ENCODE measurements around the gene SLC11A1. TPM values are rescaled to one million over a fixed set of nuclear protein-coding genes. Genes with fewer than 3 reads are reported as not detected.
A peak's percentile ranks its signal among the peaks of the same experiment; 100 is the strongest.

Gene SLC11A1
- total and polyA plus RNA-seq, 2 experiments from 2014 or later, result 0.63 to 1.1 TPM

DNA sequence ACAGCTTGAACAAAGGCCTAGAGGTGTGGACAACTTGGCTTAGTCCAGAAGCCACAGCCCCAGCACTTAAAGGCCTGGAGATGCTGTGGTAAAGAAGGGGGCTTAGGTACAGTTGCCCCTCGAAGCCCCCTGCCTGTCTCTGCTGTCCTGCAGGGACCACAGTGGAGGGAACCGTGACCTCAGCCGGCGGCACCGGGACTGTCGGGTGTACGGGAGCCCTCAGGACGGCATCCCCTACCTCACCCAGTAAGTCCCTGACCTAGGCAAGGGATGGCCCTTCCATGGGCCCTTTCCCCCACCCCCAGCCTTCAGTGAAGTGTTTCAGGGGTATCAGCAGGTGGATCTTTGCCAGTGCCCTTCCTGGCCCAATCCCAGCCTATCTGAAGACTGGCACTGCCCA, 40.7 kb upstream of the SLC11A1 start:
- TF ChIP-seq, protein P1, sequence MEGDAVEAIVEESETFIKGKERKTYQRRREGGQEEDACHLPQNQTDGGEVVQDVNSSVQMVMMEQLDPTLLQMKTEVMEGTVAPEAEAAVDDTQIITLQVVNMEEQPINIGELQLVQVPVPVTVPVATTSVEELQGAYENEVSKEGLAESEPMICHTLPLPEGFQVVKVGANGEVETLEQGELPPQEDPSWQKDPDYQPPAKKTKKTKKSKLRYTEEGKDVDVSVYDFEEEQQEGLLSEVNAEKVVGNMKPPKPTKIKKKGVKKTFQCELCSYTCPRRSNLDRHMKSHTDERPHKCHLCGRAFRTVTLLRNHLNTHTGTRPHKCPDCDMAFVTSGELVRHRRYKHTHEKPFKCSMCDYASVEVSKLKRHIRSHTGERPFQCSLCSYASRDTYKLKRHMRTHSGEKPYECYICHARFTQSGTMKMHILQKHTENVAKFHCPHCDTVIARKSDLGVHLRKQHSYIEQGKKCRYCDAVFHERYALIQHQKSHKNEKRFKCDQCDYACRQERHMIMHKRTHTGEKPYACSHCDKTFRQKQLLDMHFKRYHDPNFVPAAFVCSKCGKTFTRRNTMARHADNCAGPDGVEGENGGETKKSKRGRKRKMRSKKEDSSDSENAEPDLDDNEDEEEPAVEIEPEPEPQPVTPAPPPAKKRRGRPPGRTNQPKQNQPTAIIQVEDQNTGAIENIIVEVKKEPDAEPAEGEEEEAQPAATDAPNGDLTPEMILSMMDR (IDR thresholded peaks at IDR 0.05; ENCODE audit: low read depth, low read length), result no peak
- H3K4me1 ChIP-seq (ENCODE audit: low read depth), result no peaks in the 10 kb centered on the region
- DNase-seq (ENCODE audit: low read depth in 1 of 2, low spot score in 1 of 2), result no peak

DNA sequence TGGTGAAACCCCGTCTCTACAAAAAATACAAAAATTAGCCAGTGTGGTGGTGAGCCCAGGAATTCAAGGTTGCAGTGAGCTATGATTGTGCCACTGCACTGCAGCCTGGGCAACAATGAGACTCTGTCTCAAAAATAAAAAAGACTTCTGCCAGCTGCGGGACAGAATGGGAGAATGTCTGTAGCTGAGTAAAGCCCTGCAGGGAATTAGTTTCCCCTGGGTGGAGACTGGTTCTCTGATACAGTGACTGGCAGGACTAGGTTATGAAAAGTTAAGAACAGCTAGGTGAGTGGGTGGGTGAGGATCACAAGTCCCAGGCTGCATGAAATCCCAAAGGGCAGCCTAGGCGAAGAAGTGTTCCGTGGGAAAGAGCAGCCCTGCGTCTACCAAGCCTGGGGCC, 39.2 kb upstream of the SLC11A1 start:
- Histone ChIP-seq H3K27ac (no peak overlapping the region), H3K9me3 (ENCODE audit: low read depth) (no peaks in the 10 kb centered on the region), H3K36me3 (no peaks in the 10 kb centered on the region), H3K4me3 (no peak overlapping the region), H3K4me1 (ENCODE audit: low read depth) (no peaks in the 10 kb centered on the region), H3K27me3 (no peaks in the 10 kb centered on the region)
- no peak for DNase-seq (ENCODE audit: low read depth in 1 of 2, low spot score in 1 of 2)
- TF ChIP-seq, protein P1 (IDR thresholded peaks at IDR 0.05; ENCODE audit: low read depth, low read length), result no peak

More for the DNA sequence above, 40.7 kb upstream of the SLC11A1 start:
- H3K27me3 ChIP-seq, result no peaks in the 10 kb centered on the region
- H3K4me3 ChIP-seq, result no peak overlapping the region
- H3K9me3 ChIP-seq (ENCODE audit: low read depth), result no peaks in the 10 kb centered on the region
- no peaks in the 10 kb centered on the region for H3K36me3 ChIP-seq
- H3K27ac ChIP-seq, result no peak overlapping the region

DNA sequence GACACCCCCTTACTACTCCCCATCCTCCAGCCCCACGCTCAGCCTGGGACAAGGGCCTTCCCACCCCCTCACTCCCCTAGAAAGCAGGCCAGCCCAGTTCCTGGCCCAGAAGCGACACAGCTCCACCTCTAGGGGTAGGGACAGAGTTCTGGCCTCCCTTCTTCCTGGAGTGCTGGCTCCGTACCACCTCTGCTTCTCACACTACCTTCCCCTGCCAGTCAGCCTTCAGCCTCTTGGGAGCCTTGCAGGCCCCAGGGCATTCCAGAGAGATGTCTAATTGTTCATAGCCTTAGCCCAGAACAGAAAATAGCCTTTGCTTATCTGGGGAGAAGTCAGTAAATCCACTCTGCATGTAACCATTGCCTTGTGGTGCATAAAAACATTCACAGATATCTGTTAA, 38.5 kb upstream of the SLC11A1 start:
- peak in 1 of 2 donors; percentile 82 for DNase-seq (ENCODE audit: low read depth in 1 of 2, low spot score in 1 of 2)
- no peaks in the 10 kb centered on the region for H3K36me3 ChIP-seq

DNA sequence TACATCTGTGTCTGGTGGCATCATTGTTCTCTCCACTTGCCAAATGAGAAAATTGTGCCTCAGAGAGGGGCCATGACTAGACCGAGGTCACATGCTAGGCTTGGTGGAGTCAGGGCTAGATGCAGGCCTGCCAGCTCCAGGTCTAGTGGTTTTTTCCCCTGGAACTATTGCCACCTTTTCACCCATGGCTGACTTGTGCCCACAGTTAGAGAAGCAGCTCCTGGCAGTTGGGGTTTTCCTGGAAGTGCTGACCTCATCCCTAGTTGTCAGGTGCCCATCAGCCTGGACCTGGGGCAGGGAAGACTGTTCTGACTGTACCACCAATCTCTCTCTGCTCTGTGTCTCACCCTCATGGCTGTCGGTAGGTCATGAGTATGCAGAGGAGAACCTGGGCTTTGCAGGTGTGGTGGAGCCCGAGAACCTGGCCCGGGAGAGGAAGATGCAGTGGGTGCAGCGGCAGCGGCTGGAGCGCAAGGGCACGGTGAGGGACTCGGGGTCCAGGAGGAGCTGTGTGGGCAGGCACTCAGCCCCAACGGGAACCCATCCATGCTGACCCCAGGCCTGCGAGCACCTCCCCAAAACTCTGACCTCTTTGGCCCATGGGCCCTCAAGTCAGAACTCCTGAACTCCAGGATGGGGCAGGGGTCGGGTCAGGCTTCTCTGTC, 37.9 kb upstream of the SLC11A1 start:
- no peaks in the 10 kb centered on the region for H3K4me1 ChIP-seq (ENCODE audit: low read depth)
- TF ChIP-seq, protein P1 (IDR thresholded peaks at IDR 0.05; ENCODE audit: low read depth, low read length), result no peak
- no peak overlapping the region for H3K4me3 ChIP-seq
- H3K36me3 ChIP-seq, result no peaks in the 10 kb centered on the region
- no peak for DNase-seq (ENCODE audit: low read depth in 1 of 2, low spot score in 1 of 2)
- H3K9me3 ChIP-seq (ENCODE audit: low read depth), result no peaks in the 10 kb centered on the region
- peak overlapping the region; percentile 65 for H3K27ac ChIP-seq
- no peaks in the 10 kb centered on the region for H3K27me3 ChIP-seq

More for the DNA sequence above, 38.5 kb upstream of the SLC11A1 start:
- no peaks in the 10 kb centered on the region for H3K4me1 ChIP-seq (ENCODE audit: low read depth)
- no peaks in the 10 kb centered on the region for H3K27me3 ChIP-seq
- TF ChIP-seq, protein P1 (IDR thresholded peaks at IDR 0.05; ENCODE audit: low read depth, low read length), result no peak
- H3K4me3 ChIP-seq, result no peak overlapping the region
- H3K27ac ChIP-seq, result peak overlapping the region; percentile 65
- H3K9me3 ChIP-seq (ENCODE audit: low read depth), result no peaks in the 10 kb centered on the region

DNA sequence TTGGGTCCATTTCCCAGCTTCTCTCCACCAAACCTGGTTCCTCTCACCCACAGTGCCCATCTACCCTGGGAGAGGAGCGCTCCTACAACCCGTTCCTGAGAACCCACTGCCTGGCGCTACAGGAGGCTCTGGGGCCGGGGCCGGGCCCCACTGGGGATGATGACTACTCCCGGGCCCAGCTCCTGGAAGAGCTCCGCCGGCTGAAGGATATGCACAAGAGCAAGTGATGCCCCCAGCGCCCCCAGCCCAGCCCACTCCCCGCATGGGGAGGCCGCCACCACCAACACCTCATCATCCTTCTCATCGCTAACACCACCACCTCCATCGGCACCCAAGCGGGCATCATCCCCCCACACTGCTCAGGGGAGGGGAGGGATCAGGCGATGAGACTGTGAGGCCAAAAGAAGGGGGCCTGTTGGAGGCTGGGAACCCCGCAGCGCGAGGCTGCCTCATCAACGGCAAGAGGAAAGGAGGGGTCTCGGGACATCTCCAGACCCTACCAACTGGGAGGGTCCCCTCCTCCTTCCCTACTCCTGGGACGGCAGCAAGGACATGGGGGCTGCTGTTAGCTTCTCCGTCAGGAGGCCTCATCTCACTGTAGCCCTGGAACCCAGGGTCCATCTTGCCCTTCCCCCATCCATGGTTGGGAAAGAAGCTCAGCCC, 37.2 kb upstream of the SLC11A1 start:
- Histone ChIP-seq H3K27me3 (no peaks in the 10 kb centered on the region), H3K9me3 (ENCODE audit: low read depth) (no peaks in the 10 kb centered on the region), H3K4me3 (no peak overlapping the region), H3K36me3 (no peaks in the 10 kb centered on the region), H3K4me1 (ENCODE audit: low read depth) (no peaks in the 10 kb centered on the region), H3K27ac (no peak overlapping the region)
- DNase-seq (ENCODE audit: low read depth in 1 of 2, low spot score in 1 of 2), result no peak
- TF ChIP-seq, protein P1 (IDR thresholded peaks at IDR 0.05; ENCODE audit: low read depth, low read length), result no peak
